Bronchial epithelial cell (primary cell): ENCODE results near the gene EIF4H. TPM values are rescaled to one million over a fixed set of nuclear protein-coding genes. Genes with fewer than 3 reads are reported as not detected.
"Not testable (repeated sequence)": the region's sequence is repeated elsewhere in the genome, so short reads cannot be mapped to it uniquely, and the experiment has no call there.

ENCODE experiments used
- DNase-seq: peaks from one replicate; pipeline ENCODE4 v3.0.0-alpha.2; 2010; ENCODE audit warnings: low read depth
- FAIRE-seq: peaks from 2 replicates; lab custom pipeline; 2011; peaks lifted over from hg19 to GRCh38; lab: Jason Lieb, UNC
- H3K27me3 ChIP-seq: 2 replicates; pipeline ENCODE4 v1.5.1; 2011; ENCODE audit warnings: low read length; ENCODE audit not compliant: control insufficient read depth, insufficient read depth
- H3K36me3 ChIP-seq: 2 replicates; pipeline ENCODE4 v1.5.1; 2011; ENCODE audit warnings: low read length; ENCODE audit not compliant: control insufficient read depth, insufficient read depth
- H3K4me3 ChIP-seq: 2 replicates; pipeline ENCODE4 v1.5.1; 2011; ENCODE audit warnings: mild to moderate bottlenecking, low read depth, low read length, control low read depth
- CTCF ChIP-seq: IDR thresholded peaks from 2 replicates; pipeline ENCODE4 v1.5.1; 2011; ENCODE audit warnings: mild to moderate bottlenecking, moderate library complexity, low read length, control low read depth, inconsistent platforms; ENCODE audit not compliant: insufficient read depth, severe bottlenecking
- total RNA-seq: library from RNA; depleted of rRNA; stranded (reverse); fragments of >200 nt; gene quantifications from 2 replicates; pipeline ENCODE4 v1.2.1, GENCODE V29; 2014

EIF4H gene
- total RNA-seq, 1 donor from 2014 or later, result 370 TPM

GRCh38 chr7:74206589-74207120 lies 32.5 kb downstream of the EIF4H start:
- Histone ChIP-seq H3K4me3 (no peak overlapping the region), H3K36me3 (no peaks in the 10 kb centered on the region), H3K27me3 (no peaks in the 10 kb centered on the region)
- FAIRE-seq (no peak), DNase-seq (peak; percentile 36)
- TF ChIP-seq CTCF, result peak; percentile 97

- FAIRE-seq, result no peak
- Histone ChIP-seq H3K36me3 (no peaks in the 10 kb centered on the region), H3K4me3 (no peak overlapping the region), H3K27me3 (no peaks in the 10 kb centered on the region)
- DNase-seq, result no peak
- TF ChIP-seq CTCF, result no peak
These were observed 33.4 kb downstream of the EIF4H start for GRCh38 chr7:74207586-74207985.

GRCh38 chr7:74208241-74208640 lies 34.1 kb downstream of the EIF4H start:
- not testable (repeated sequence) for DNase-seq, H3K4me3 ChIP-seq, FAIRE-seq, H3K36me3 ChIP-seq, H3K27me3 ChIP-seq

GRCh38 chr7:74212661-74213060 lies 38.5 kb downstream of the EIF4H start:
- no peaks in the 10 kb centered on the region for H3K27me3 ChIP-seq
- no peak for TF ChIP-seq CTCF
- DNase-seq (no peak), FAIRE-seq (no peak)
- H3K36me3 ChIP-seq, result no peaks in the 10 kb centered on the region
- H3K4me3 ChIP-seq, result no peak overlapping the region

GRCh38 chr7:74214816-74215630 lies 40.9 kb downstream of the EIF4H start:
- TF ChIP-seq CTCF, result no peak
- FAIRE-seq, result no peak

GRCh38 chr7:74215921-74216320 lies 41.8 kb downstream of the EIF4H start:
- DNase-seq (no peak), FAIRE-seq (no peak)
- no peaks in the 10 kb centered on the region for H3K36me3 ChIP-seq
- H3K27me3 ChIP-seq, result no peaks in the 10 kb centered on the region
- no peak for TF ChIP-seq CTCF
- H3K4me3 ChIP-seq, result no peak overlapping the region

More at GRCh38 chr7:74214816-74215630, 40.9 kb downstream of the EIF4H start:
- Histone ChIP-seq H3K4me3 (no peak overlapping the region), H3K36me3 (no peaks in the 10 kb centered on the region), H3K27me3 (no peaks in the 10 kb centered on the region)
- no peak for DNase-seq
